IPS DF 4.7 (cell line): Measurements from ENCODE around the gene MKRN1.
"Not testable (repeated sequence)": the region's sequence is repeated elsewhere in the genome, so short reads cannot be mapped to it uniquely, and the experiment has no call there.

Experiments
- DNase-seq: peaks from one replicate; pipeline ENCODE4 v3.0.0-alpha.2; 2013; ENCODE audit warnings: low spot score; ENCODE audit errors: extremely low read depth

The MKRN1 gene, protein sequence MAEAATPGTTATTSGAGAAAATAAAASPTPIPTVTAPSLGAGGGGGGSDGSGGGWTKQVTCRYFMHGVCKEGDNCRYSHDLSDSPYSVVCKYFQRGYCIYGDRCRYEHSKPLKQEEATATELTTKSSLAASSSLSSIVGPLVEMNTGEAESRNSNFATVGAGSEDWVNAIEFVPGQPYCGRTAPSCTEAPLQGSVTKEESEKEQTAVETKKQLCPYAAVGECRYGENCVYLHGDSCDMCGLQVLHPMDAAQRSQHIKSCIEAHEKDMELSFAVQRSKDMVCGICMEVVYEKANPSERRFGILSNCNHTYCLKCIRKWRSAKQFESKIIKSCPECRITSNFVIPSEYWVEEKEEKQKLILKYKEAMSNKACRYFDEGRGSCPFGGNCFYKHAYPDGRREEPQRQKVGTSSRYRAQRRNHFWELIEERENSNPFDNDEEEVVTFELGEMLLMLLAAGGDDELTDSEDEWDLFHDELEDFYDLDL

DNA sequence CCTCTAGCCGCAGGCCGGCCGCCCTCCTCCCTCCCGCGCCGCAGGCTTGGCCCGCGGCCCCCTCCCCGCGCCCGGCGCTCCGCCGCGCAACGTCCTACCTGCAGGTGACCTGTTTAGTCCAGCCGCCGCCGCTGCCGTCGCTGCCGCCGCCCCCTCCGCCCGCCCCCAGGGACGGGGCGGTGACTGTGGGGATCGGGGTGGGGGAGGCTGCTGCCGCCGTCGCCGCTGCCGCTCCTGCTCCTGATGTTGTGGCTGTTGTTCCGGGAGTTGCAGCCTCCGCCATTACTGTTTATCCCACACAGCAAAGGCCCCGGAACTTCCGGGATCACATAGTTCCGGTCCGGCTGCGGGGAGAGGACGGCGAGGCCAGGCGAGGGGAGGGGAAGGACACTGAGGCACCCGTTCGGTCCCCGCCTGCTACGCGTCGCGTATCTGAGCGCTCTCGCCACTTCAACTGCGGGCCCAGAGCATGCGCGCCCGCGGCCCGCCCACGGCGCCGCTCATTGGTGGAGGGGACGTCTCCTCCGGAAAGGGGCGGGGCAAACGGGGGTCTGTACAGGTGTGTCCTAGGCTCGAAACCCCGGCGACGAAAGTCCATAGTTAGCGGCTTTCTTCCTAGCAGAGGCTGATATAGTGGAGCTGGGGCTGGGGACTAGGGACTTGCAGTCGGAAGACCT, at the start of gene MKRN1:
TSS of gene MKRN1 (minus strand) at position 444 of the 677 bp plus-strand sequence. CDS start at position 283, 161 bp downstream.
- DNase-seq = peak; percentile 87

DNA sequence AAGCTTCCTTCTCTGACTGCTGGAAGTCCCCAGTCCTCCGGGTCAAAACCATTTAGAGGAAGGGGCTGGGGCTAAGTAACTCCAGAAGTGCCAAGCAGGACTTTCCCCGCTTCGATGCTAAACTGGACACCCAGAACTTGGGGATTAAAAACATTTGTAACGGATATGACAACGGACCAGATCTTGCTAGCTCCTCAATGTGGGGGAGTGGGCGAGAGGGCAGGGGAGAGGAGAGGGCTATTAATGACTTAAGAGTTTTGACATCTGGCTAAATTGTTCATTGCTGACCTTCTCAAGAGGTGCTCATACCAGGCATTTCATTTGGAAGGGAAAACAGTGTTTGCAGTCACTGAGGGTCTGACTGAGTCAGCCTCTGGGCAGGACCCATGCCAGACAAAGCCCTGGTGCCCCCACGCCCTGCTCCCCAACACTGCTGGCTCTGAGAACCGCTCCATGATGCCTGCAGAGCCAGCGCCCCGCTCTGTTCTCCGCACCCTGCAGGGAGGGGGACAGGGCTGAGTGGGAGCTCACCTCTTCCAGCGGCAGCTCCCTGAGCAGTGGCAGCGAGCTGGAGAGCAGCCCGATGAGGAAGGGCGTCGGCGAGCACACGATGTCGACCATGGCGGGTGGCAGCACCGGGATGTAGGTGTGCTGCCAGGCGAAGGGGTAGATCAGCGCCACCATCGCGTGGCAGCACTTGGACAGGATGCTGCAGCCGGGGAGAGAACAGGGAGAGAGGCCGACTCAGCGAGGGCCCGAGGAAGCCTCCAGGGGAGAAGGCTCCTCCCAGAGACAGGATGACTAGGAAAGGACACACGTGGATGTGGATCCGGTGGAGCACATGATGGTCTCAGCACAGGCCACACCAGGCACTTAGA, 47.7 kb upstream of the MKRN1 start:
- no peak for DNase-seq

DNA sequence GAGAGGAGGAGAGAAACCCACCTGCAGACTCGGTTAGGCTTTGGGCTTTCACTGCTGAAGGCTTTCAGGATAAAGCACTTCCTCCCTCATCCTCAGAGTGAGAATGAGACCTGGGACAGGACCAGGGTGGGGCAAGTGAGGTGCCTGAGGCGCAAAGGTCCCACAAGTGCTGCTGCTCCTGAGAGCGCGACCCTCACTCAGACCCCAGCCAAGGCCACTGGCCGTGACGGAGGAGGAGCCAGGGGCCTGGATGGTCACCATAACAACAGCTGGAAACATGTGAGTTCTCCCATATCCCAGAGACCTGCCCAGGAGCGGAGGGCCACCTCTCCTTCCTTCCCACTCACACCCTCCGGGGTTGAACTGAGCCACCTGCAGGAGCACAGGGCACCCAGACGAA, 46.9 kb upstream of the MKRN1 start:
- no peak for DNase-seq

DNA sequence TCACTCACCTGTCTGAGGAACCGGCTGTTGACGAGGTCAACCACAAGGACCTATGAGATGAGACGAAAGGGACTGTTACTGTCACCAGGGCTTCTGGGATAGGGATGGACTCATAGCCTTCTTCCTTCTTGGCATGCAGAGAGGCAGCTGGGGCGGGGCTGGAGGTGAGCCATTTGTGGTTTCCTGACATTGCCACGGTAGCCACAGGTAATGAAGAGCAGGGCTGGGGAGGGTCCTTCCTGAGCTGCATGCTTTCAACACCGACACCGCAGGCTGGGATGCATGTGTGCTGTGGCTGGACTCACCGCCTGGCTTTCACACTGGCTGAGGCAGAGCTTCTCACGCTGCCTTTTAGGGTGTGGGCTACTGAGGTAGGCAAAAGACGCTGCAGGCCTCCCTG, 46.4 kb upstream of the MKRN1 start:
- no peak for DNase-seq

DNA sequence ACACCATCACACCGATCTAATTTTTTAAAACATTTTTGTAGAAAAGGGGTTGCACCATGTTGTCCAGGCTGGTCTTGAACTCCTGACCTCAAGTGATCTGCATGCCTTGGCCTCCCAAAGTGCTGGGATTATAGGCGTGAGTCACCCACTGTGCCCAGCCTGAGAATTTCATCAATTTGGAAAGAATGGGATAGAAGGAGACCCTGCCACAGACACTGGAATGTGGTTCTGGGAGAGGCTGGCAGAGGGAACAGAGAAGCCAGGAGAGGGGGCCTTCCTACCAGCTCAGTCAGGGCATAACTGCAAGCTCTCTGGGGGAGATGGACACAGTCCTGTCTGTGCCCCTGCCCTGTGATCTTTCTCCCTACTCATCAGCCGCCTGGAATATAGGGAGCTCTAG, 42.1 kb upstream of the MKRN1 start:
- no peak for DNase-seq

DNA sequence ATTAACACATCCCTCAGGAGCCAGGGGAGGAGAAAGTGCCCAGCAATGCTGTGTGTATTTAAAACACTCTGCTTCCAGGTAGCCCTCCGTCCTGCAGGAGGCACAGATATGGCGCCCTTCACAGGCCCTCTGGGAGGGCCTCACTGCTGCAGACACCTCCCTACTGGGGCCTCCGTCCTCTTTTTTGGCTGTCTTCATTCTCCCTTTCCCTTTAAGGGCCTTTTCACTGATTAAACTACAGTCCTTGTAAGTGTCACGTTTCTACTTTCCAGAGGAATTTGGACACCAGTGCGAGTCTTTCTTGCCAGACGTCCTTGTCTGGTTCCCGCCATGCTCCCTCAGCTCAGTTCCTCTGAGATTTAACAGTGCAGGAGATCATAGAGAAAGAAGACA, 39.7 kb upstream of the MKRN1 start:
- no peak for DNase-seq

DNA sequence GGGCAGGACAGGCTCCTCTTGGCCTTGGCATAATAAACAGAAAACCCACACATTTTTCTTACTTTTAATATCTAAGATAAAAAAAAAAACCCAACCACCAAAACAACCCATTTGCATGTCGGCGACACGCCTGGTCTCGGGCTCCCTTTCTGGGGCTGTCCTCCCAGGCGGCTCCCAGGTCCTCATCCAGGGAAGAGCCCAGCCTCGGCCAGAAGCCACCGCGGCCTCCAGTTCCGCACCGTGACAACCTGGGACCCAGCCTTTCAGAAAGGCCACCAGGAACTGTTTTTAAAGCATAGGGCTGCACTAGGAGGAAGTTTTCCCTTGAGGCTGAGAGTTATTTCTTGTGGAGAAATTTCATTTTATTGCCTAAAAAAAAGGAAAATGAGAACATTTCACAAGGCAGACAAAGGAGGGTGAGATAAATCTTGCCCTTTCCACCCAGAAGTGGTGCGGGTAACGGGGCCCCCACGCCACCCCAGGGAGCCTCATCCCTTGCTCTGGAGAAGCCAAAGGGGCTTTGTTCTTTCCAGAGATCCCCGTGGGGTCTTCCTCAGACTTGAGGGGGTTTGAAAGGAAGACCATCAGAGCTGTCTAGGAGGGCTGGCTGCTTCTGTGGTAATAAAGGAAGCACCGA, 39.2 kb upstream of the MKRN1 start:
- DNase-seq = no peak

DNA sequence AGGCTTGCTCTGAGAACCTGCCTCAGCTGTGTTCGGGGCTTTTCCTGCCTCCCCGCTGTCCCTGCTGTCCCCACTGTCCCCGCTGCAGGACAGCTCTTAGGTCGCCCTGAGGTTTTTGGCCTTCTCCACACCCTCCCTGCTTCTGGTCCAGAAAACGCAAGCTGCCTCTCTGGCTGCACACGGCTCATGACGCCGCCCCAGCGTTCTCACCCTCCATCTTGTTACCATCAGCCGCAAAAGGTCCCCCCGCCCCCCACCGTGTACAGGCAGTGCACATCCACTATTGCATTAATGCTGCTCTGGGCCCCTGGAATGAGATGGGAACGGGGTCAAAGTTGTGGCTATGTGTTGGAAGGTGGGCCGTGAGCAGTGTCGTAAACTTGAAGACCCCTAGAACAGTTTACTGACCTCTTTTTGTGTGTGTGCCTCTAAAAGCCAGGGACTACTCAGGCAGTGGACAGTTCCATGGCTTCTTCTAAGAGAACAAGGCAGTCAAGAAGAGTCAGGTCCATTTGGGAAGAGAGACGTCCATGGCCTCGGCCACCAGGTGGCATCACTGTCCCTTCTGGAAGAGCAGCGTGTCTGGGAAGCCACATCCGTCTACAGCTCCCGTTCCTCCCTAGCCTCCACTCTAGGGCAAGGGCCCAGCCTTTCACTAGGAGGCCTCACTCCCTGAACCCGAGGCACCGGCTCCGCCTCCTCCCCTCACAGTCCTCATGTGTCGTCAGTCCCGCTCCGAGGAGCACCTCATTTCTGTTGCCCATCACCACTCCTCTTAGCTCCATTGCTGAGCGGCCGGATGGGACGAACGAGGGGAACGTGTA, 38.5 kb upstream of the MKRN1 start:
- peak; percentile 95 for DNase-seq

DNA sequence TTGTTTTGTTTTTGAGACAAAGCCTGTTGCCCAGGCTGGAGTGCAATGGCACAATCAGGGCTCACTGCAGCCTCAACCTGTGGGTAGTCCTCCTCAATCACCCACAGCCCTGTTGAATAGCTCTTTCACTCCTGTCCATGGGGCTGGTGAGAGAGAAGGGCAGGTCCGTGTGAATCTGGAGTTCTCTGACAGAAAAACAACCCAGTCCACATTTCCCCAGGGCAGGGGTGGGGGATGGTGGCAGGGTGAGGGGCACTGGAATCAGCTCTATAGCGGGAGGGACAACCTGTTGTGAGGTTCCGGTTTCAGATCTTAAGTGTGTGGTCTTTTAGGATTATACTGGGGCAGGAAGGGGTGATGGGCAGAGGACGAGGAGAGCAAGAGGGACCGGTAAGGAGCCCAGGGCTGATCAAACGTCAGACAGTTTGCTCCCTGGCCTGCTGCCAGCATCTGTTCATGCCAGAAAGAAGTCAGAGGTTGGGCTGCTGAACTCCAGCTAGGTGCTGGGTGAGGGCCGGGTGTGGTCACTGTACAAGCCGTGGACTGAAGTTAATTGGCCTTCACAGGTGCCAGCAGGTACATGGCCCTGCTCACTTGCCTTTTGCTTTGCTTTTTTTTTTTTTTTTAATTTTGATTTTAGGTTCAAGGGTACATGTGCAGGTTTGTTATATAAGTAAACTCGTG, 33.2 kb upstream of the MKRN1 start:
- DNase-seq = no peak

DNA sequence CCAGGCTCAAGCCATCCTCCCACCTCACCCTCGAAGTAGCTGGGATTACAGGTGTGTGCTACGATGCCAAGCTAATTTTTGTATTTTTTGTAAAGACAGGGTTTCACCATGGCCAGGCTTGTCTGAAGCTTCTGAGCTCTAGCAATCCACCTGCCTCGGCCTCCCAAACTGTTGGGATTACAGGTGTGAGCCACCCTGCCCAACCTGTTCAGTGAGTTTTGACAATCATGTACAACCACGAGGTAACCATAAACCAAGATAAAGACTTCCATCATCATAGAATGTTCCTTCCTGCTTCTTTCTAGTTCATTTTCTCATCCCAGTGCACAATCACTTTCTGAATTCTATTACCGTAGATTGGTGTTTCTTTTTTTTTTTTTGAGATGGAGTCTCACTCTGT, 30.5 kb upstream of the MKRN1 start:
- DNase-seq = no peak

DNA sequence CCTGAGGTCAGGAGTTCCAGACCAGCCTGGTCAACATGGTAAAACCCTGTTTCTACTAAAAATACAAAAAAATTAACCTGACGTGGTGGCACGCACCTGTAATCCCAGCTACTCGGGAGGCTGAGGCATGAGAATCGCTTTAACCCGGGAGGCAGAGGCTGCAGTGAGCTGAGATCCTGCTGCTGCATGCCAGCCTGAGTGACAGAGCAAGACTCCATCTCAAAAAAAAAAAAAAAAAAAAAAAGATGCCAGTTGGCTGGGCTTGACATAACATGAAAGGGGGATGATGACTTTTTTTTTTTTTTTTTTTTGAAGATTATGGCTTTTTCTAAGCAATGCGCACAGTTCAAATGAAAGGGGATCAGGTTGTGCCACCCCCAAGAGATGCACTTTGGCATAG, 28.3 kb upstream of the MKRN1 start:
- not testable (repeated sequence) for DNase-seq

DNA sequence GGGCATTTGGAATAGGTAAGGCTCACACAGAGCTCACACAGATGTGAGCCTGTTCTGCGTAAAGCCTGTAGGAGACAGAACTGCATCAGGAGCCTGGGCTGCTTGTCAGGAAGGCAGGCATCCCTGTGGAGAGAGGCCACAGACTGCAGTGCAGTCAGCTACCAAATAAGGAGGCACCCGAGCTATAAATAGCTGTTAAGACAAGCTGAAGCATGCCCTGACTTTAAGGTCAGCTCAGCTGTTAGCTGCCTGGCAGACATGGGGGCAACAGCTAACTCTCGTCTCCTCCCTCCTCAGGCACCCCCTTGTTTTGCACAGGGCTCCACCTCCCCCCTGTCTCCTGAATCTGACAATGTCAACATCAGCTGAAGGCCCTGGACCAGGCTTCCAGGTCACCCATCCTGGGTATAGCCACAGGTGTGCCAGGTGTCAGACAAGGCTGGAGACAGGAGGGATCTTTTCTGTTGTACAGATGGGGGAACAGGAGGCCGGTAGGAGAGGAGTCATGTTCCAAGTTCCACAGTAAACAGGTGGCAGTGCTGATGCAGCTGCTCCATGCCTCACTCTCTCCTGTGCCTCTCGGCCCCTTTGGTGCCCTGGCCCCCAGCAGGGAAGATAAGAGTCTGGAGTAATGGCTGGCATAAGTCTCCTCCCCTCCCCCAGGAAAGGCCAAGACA, 27.6 kb upstream of the MKRN1 start:
- no peak for DNase-seq

DNA sequence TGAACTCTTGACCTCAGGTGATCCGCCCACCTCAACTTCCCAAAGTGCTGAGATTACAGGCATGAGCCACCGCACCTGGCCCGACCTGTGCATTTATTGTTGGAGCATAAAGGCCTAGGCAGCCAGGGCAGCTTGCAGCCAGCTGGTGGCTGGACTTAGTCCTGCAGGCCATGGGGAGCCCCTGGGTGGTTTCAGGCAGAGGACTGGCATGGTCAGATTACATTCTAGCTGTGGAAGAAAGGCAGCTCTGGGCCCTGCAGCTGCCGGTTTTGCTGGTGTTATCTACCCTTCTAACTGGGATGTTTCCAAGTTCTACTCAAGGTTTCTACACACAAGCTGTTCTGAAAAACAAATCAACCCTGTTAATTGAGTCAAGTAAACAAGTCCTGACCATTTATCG, 22.7 kb upstream of the MKRN1 start:
- no peak for DNase-seq

DNA sequence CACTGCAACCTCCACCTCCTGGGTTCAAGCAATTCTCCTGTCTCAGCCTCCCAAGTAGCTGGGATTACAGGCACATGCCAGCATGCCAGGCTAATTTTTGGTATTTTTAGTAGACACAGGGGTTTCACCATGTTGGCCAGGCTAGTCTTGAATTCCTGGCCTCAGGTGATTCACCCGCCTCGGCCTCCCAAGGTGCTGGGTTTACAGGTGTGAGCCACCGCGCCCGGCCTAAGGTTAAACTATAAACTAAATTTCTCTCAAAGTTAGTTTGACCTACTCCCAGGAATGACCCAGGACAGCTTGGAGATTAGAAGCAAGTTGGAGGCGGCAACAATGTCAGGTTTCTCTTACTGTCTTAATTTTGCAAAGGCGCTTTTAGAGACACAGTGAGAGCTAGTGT, 18.5 kb upstream of the MKRN1 start:
- DNase-seq = not testable (repeated sequence)

DNA sequence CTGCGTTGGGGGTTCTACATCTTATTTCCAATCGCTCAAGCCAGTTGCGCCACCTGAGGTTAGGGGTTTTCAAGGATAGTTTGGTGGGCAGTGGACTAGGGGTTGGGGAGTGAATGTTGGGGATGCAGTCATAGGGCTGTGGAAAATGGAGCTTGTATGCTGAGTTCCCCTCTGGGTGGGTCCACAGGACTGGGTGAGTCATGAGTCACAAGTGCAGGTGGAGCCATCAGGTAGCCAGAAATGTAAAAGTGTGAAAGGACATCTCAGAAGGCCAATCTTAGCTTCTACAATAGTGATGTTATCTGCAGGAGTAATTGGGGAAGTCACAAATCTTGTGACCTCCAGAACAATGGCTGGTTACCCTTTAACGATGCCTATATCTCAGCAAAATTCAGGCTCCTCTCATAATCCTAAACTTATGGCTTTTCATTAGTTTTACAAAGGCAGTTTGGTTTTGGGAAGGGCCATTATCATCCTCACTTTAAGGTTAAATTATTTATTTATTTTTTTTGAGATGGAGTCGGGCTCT, 18.0 kb upstream of the MKRN1 start:
- DNase-seq = no peak

DNA sequence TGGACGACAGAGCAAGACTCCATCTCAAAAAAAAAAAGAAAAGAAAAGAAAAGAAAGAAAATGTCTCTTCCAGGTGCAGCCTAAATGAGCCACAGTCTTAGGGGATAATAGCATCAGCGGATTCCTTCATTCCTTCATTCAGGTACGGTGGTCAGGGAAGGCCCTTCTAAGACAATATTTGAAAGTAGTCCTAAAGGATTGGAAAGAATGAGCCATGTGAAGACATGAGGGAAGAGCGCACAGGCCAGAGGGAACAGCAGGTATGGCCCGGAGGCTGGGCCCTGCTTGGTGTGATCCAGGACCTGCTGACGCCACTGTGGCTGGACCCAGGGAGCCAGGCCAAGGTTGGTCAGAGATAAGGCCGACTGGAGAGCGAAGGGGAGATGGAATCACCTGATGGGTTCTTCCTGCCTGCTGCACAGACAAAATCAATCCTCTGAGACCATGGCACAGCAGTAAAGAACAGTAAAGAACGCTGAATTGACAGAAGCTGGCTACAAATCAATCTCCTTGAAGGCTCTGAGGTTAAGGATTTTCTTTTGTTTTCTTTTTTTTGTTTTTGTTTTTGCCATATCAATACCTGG, 16.3 kb upstream of the MKRN1 start:
- no peak for DNase-seq

DNA sequence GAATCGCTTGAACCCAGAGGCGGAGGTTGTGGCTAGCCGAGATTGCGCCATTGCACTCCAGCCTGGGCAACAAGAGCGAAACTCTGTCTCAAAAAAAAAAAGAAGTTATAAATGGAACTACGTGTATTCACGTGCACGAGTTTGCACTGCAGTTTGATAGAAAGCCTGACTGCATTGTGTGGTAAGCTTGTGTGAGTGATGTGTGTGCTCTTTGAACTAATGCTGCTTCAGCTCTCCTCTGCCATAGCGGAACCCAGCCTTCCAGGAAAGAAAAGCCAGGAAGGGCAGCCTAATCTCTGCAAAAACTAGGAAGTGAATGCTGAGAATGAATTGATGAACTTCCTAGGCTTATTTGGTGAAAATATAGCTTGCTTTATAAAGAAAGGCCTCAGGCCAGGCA, 15.6 kb upstream of the MKRN1 start:
- no peak for DNase-seq

DNA sequence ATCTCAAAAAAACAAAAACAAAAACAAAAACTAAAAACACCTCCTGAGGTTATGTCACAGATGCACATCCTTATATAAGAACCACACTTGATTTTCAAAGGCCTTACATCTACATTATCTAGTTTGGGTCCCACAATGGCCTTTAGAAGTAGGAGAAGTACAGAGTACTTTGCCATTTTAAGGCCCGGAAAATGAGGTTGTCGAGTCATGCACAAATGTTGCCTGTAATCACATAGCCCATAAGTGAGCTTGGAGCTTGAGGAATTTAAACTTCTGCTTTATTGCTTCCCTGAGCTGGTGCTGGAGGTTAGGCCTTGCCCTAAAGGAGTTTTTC, 9.7 kb upstream of the MKRN1 start:
- no peak for DNase-seq
